Caco-2 (cell line): Measurements from ENCODE around the gene PRSS23. TPM values are rescaled to one million over a fixed set of nuclear protein-coding genes. Genes with fewer than 3 reads are reported as not detected.

Experiments used
- BruUV-seq: library from RNA; stranded (reverse); fragments of 400-500 nt; replicated peaks from 2 replicates; lab custom pipeline; 2021; lab: Mats Ljungman, UMichigan
- CTCF ChIA-PET: fragments of 300-600 bp; sonication (Branson Sonifier 250); formaldehyde crosslinking; loops from one replicate; lab custom pipeline; 2022; ENCODE audit warnings: antibody characterized with exemption; lab: Charles Lee
- POLR2A ChIA-PET: fragments of 300-600 bp; sonication (Branson Sonifier 250); formaldehyde crosslinking; loops from one replicate; lab custom pipeline; 2022; ENCODE audit warnings: antibody characterized with exemption; lab: Charles Lee
- DNase-seq, 2 experiments: peaks; one replicate each; pipeline versions ENCODE4 v3.0.0 to v3.0.0-alpha.2; 2020 to 2022
- H3K27me3 ChIP-seq: replicated peaks from 2 replicates; pipeline ENCODE4 v1.6.0; 2011; ENCODE audit warnings: low read length; ENCODE audit not compliant: control insufficient read depth, insufficient read depth
- H3K36me3 ChIP-seq: 2 replicates; pipeline ENCODE4 v1.5.1; 2011; ENCODE audit warnings: low read length; ENCODE audit not compliant: control insufficient read depth, insufficient read depth
- H3K4me1 ChIP-seq: fragments of 250-450 bp; sonication (Bioruptor Pico); 2 replicates; pipeline ENCODE4 v1.5.1; 2020; ENCODE audit warnings: mild to moderate bottlenecking
- H3K4me3 ChIP-seq: 2 replicates; pipeline ENCODE4 v1.5.1; 2011; ENCODE audit warnings: low read depth, mild to moderate bottlenecking, control low read depth, low read length
- H3K9me3 ChIP-seq: fragments of 250-450 bp; sonication (Bioruptor Pico); 2 replicates; pipeline ENCODE4 v1.5.1; 2020; ENCODE audit warnings: mild to moderate bottlenecking, moderate library complexity
- H3K27ac Mint-ChIP-seq: one replicate; pipeline ENCODE4 v1.8.0; 2022; ENCODE audit warnings: mixed read lengths; ENCODE audit not compliant: unreplicated experiment
- H3K27me3 Mint-ChIP-seq: one replicate; pipeline ENCODE4 v1.8.0; 2022; ENCODE audit warnings: mixed read lengths; ENCODE audit not compliant: insufficient read depth, unreplicated experiment
- H3K36me3 Mint-ChIP-seq: one replicate; pipeline ENCODE4 v1.8.0; 2022; ENCODE audit warnings: mild to moderate bottlenecking, mixed read lengths; ENCODE audit not compliant: insufficient read depth, unreplicated experiment
- H3K4me1 Mint-ChIP-seq: one replicate; pipeline ENCODE4 v1.8.0; 2022; ENCODE audit warnings: low read depth, mixed read lengths; ENCODE audit not compliant: unreplicated experiment
- H3K4me3 Mint-ChIP-seq: one replicate; pipeline ENCODE4 v1.8.0; 2022; ENCODE audit warnings: mild to moderate bottlenecking, moderate library complexity, mixed read lengths; ENCODE audit not compliant: unreplicated experiment
- H3K9me3 Mint-ChIP-seq: one replicate; pipeline ENCODE4 v1.8.0; 2022; ENCODE audit warnings: mixed read lengths; ENCODE audit not compliant: unreplicated experiment
- CTCF ChIP-seq, 2 experiments: fragments of 200-600 bp in 1 of 2; IDR thresholded peaks; 1 replicate in 1 of 2; 2 replicates in 1 of 2; pipeline versions ENCODE4 v1.5.1 to v1.8.0; 2011 to 2022; ENCODE audit warnings: antibody characterized with exemption in 1 of 2, control low read depth in 1 of 2, inconsistent platforms in 1 of 2, low read depth in 1 of 2, low read length in 1 of 2, mild to moderate bottlenecking in 1 of 2, moderate library complexity in 1 of 2; ENCODE audit not compliant: insufficient read depth in 1 of 2, severe bottlenecking in 1 of 2, unreplicated experiment in 1 of 2
- intact Hi-C: fragments of 100-400 bp; cut with micrococcal nuclease; formaldehyde crosslinking; loops from one replicate; pipeline ENCODE4 v1.10.0; 2022; ENCODE audit not compliant: unreplicated experiment
- total RNA-seq: library from RNA; stranded (reverse); gene quantifications from 2 replicates; pipeline ENCODE4 v1.2.3, GENCODE V29; 2022

Gene PRSS23
- total RNA-seq, 1 experiment from 2014 or later: 400 TPM

GRCh38 chr11:86812981-86813380 is 12.6 kb downstream of the PRSS23 start:
- H3K4me3 Mint-ChIP-seq: no peak overlapping the region
- ChIA-PET CTCF (interaction anchor here (0.7 to 2.7 kb wide), 5 partner anchors 44 to 241 kb away, joined by 3 to 40 read pairs (median 5); no protein-coding TSS in a partner anchor), POLR2A (interaction anchor here (1.1 to 2.2 kb wide), 2 partner anchors 12 to 205 kb away, joined by 4 to 32 read pairs; partner anchors contain the start of gene PRSS23)
- no peak for TF ChIP-seq CTCF (IDR thresholded peaks at IDR 0.05; ENCODE audit: insufficient read depth in 1 of 2, low read depth in 1 of 2, low read length in 1 of 2, severe bottlenecking in 1 of 2, unreplicated experiment in 1 of 2)
- no peaks in the 10 kb centered on the region for H3K9me3 ChIP-seq
- no peak overlapping the region for H3K4me3 ChIP-seq
- no peak for DNase-seq
- H3K9me3 Mint-ChIP-seq: no peaks in the 10 kb centered on the region
- H3K4me1 Mint-ChIP-seq: peaks cover 80% of the 10 kb centered on the region
- peaks cover 98% of the 10 kb centered on the region for H3K4me1 ChIP-seq
- BruUV-seq: no TSS peak
- peak overlapping the region; percentile 92 for H3K27ac Mint-ChIP-seq
- no peaks in the 10 kb centered on the region for H3K27me3 ChIP-seq
- H3K27me3 Mint-ChIP-seq: no peaks in the 10 kb centered on the region
- intact Hi-C loops: loop anchor here (1.0 to 10.0 kb wide), 10 partner anchors 11 to 748 kb away; partner anchors contain the start of genes ME3 and PICALM
- peaks cover 66% of the 10 kb centered on the region for H3K36me3 Mint-ChIP-seq
- H3K36me3 ChIP-seq: no peaks in the 10 kb centered on the region

- Histone ChIP-seq H3K9me3 (no peaks in the 10 kb centered on the region), H3K4me1 (peaks cover 89% of the 10 kb centered on the region), H3K4me3 (no peak overlapping the region), H3K27me3 (no peaks in the 10 kb centered on the region), H3K36me3 (no peaks in the 10 kb centered on the region)
- H3K27ac Mint-ChIP-seq: peak overlapping the region; percentile 21
- peaks cover 73% of the 10 kb centered on the region for H3K4me1 Mint-ChIP-seq
- DNase-seq: no peak
- H3K4me3 Mint-ChIP-seq: no peak overlapping the region
- H3K27me3 Mint-ChIP-seq: no peaks in the 10 kb centered on the region
- peaks cover 48% of the 10 kb centered on the region for H3K36me3 Mint-ChIP-seq
- intact Hi-C loops: loop anchor here (5.0 to 10.0 kb wide), 2 partner anchors 192 to 750 kb away; partner anchors contain the start of gene PICALM
- H3K9me3 Mint-ChIP-seq: no peaks in the 10 kb centered on the region
- POLR2A ChIA-PET: no interaction called here
- CTCF ChIA-PET: no interaction called here
- BruUV-seq: no TSS peak
- TF ChIP-seq CTCF (IDR thresholded peaks at IDR 0.05; ENCODE audit: insufficient read depth in 1 of 2, low read depth in 1 of 2, low read length in 1 of 2, severe bottlenecking in 1 of 2, unreplicated experiment in 1 of 2): no peak
These were observed 14.4 kb downstream of the PRSS23 start for GRCh38 chr11:86814775-86815174.

- intact Hi-C loops: loop anchor here (10.0 kb wide), 1 partner anchor 751 kb away; the partner anchor contains the start of gene PICALM
- Mint-ChIP-seq H3K4me3 (no peak overlapping the region), H3K27ac (peak overlapping the region; percentile 21)
These were observed 15.4 kb downstream of the PRSS23 start for GRCh38 chr11:86815726-86816125.

More at GRCh38 chr11:86815726-86816125, 15.4 kb downstream of the PRSS23 start:
- ChIA-PET POLR2A (no interaction called here), CTCF (interaction anchor here (1.4 kb wide), 1 partner anchor 208 kb away, joined by 10 read pairs; no protein-coding TSS in a partner anchor)
- Mint-ChIP-seq H3K9me3 (no peaks in the 10 kb centered on the region), H3K36me3 (peaks cover 39% of the 10 kb centered on the region), H3K27me3 (no peaks in the 10 kb centered on the region), H3K4me1 (peaks cover 67% of the 10 kb centered on the region)
- no TSS peak for BruUV-seq
- no peaks in the 10 kb centered on the region for H3K36me3 ChIP-seq
- no peaks in the 10 kb centered on the region for H3K9me3 ChIP-seq
- TF ChIP-seq CTCF (IDR thresholded peaks at IDR 0.05; ENCODE audit: insufficient read depth in 1 of 2, low read depth in 1 of 2, low read length in 1 of 2, severe bottlenecking in 1 of 2, unreplicated experiment in 1 of 2): no peak
- no peak overlapping the region for H3K4me3 ChIP-seq
- DNase-seq: no peak
- peaks cover 79% of the 10 kb centered on the region for H3K4me1 ChIP-seq
- no peaks in the 10 kb centered on the region for H3K27me3 ChIP-seq
